Measurements from ENCODE around the gene ACTL10. TPM values are rescaled to one million over a fixed set of nuclear protein-coding genes. Genes with fewer than 3 reads are reported as not detected.

Gene ACTL10
- total RNA-seq, 1 experiment from 2014 or later = 0.46 TPM

- no peak overlapping the region for H2BK5ac ChIP-seq (ENCODE audit: insufficient read length, low read length)
- H2AFZ ChIP-seq (ENCODE audit: low read length) = no peak overlapping the region
- no peak overlapping the region for H2BK15ac ChIP-seq (ENCODE audit: low read depth, low read length)
- no peak overlapping the region for H3K27ac ChIP-seq (ENCODE audit: insufficient read length, low read depth, low read length)
- Mint-ChIP-seq H3K4me1 (peaks cover 20 to 24% of the 10 kb centered on the region in 2 experiments), H3K27ac (no peak overlapping the region), H3K27me3 (ENCODE audit: low read depth) (peaks cover 2% of the 10 kb centered on the region), H3K36me3 (ENCODE audit: insufficient read depth in 1 of 3, low read depth in 3 of 3) (peaks cover 27 to 61% (median 41%) of the 10 kb centered on the region in 3 experiments; a peak in 6 of 7 replicates), H3K9me3 (no peaks in the 10 kb centered on the region), H3K4me3 (no peak overlapping the region)
- no peak for TF ChIP-seq CTCF (conservative IDR thresholded peaks at IDR 0.05)
- no peak overlapping the region for H2BK120ac ChIP-seq (ENCODE audit: low read depth, low read length, poor library complexity, severe bottlenecking)
- no CpG with 5 or more reads among the region's 15 CpGs for WGBS (ENCODE audit: extremely low coverage, insufficient read length, low lambda C conversion rate)
- no peak overlapping the region for H3K4me2 ChIP-seq (ENCODE audit: insufficient read depth, insufficient read length, low read length)
- no peak overlapping the region for H3K18ac ChIP-seq (ENCODE audit: insufficient read length, low read depth, low read length)
- H3K9me3 ChIP-seq (ENCODE audit: control insufficient read depth, low read depth, low read length) = no peaks in the 10 kb centered on the region
- H4K20me1 ChIP-seq (ENCODE audit: control insufficient read depth, insufficient read depth, insufficient read length) = no peaks in the 10 kb centered on the region
- no peak overlapping the region for H2BK20ac ChIP-seq (ENCODE audit: low read depth, low read length, poor library complexity, severe bottlenecking)
- H3K79me1 ChIP-seq (ENCODE audit: insufficient read depth, low read depth, low read length, poor library complexity, severe bottlenecking) = no peaks in the 10 kb centered on the region
- no peak for DNase-seq
- peaks cover 18% of the 10 kb centered on the region for H3K23me2 ChIP-seq (ENCODE audit: insufficient read length, low read depth, low read length, poor library complexity, severe bottlenecking)
- H3K4ac ChIP-seq (ENCODE audit: low read depth, low read length) = no peak overlapping the region
- H2BK12ac ChIP-seq (ENCODE audit: insufficient read length, low read depth, low read length) = no peak overlapping the region
- no peak overlapping the region for H4K5ac ChIP-seq (ENCODE audit: insufficient read length, low read depth, low read length)
- H3K14ac ChIP-seq (ENCODE audit: insufficient read depth, low read length) = no peak overlapping the region
- no peak overlapping the region for H4K91ac ChIP-seq (ENCODE audit: insufficient read length, low read depth, low read length)
- peaks cover 3% of the 10 kb centered on the region; the same call in 1 of the 2 replicates for H3K4me1 ChIP-seq (ENCODE audit: insufficient read depth, low read length)
- H3T11ph ChIP-seq (ENCODE audit: low read length) = no peak overlapping the region
- no peak overlapping the region for H3K56ac ChIP-seq (ENCODE audit: insufficient read length, low read depth, low read length)
- H3K23ac ChIP-seq (ENCODE audit: insufficient read length, low read depth, low read length) = no peak overlapping the region
- no peak overlapping the region for H2AK5ac ChIP-seq (ENCODE audit: insufficient read length, low read length)
- no peak overlapping the region for H4K8ac ChIP-seq (replicated peaks; ENCODE audit: insufficient read length, low read depth, low read length)
- no peak overlapping the region for H3K9ac ChIP-seq (ENCODE audit: extremely low read depth, insufficient read length, low read length)
- H3K79me2 ChIP-seq (ENCODE audit: insufficient read depth, low read length) = peaks cover 5% of the 10 kb centered on the region; the same call in 1 of the 2 replicates
- no peaks in the 10 kb centered on the region for H3K27me3 ChIP-seq (ENCODE audit: insufficient read depth, low read length)
Measured at GRCh38 chr20:33677991-33678702, 11.4 kb downstream of the ACTL10 start.

Measured in H9 (cell line).